A673 (cell line): Measurements from ENCODE around the gene REST.

Experiments used
- CTCF ChIP-seq: fragments of 300-800, 200-600 bp; sonication (generic); conservative IDR thresholded peaks from 2 replicates; pipeline ENCODE4 v1.5.1; 2017; ENCODE audit warnings: low read depth, mild to moderate bottlenecking, antibody characterized with exemption, low read length, moderate library complexity, mixed read lengths
- EZH2 ChIP-seq: fragments of 200-600 bp; sonication (generic); IDR thresholded peaks from 2 replicates; pipeline ENCODE4 v1.6.1; 2017; ENCODE audit warnings: borderline replicate concordance, low read depth, mild to moderate bottlenecking, mixed read lengths, antibody characterized with exemption, low read length; ENCODE audit not compliant: poor library complexity, severe bottlenecking

- TF ChIP-seq CTCF: no peak
- no peak for TF ChIP-seq EZH2
Measured at GRCh38 chr4:56874923-56875322, 32.8 kb upstream of the REST start.
